ENCODE results near the gene URAD.
"Not testable (repeated sequence)": the region's sequence is repeated elsewhere in the genome, so short reads cannot be mapped to it uniquely, and the experiment has no call there.

The URAD gene

DNA sequence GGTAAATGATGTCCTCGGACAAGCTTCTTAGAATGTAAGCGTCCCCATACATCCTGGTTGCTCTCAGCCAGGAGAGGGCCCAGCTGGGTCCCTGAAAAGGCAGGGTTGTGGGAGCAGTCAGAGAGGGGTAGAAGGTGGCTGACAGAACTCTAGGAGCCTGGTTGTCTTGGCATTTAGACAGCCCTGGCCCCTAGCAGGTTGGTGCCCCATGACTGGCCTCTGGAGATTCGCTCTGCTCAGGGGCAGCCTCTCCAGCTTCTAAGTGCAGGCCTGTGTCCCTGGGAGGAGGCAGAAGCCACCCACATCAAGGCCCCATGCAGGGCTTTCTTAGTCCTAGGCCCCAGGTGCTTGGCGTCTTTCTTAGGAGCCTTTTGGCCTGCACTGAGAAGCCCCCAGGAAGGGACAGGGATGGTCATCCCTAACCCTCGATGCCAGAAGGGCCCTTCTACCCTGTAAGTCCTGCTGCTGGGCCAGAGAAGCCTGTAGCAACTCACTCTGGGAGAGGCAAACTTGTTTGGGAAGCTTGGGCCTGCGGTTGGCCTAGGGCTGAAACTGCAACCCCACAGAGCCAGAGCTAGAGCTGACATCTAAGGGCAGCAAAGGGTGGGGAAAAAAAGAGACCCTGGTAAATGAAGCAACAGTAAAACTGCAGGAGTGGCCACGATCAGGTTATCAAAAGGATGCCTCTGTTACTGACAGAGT is 16.6 kb downstream of the URAD start:
- no peak for DNase-seq (ENCODE audit: low read depth, low spot score)
- H3K27ac ChIP-seq, result no peak overlapping the region

- no peak for DNase-seq (ENCODE audit: low read depth, low spot score)
- no peak overlapping the region for H3K27ac ChIP-seq
These were observed 17.3 kb downstream of the URAD start for GRCh38 chr13:27971236-27971645.

DNA sequence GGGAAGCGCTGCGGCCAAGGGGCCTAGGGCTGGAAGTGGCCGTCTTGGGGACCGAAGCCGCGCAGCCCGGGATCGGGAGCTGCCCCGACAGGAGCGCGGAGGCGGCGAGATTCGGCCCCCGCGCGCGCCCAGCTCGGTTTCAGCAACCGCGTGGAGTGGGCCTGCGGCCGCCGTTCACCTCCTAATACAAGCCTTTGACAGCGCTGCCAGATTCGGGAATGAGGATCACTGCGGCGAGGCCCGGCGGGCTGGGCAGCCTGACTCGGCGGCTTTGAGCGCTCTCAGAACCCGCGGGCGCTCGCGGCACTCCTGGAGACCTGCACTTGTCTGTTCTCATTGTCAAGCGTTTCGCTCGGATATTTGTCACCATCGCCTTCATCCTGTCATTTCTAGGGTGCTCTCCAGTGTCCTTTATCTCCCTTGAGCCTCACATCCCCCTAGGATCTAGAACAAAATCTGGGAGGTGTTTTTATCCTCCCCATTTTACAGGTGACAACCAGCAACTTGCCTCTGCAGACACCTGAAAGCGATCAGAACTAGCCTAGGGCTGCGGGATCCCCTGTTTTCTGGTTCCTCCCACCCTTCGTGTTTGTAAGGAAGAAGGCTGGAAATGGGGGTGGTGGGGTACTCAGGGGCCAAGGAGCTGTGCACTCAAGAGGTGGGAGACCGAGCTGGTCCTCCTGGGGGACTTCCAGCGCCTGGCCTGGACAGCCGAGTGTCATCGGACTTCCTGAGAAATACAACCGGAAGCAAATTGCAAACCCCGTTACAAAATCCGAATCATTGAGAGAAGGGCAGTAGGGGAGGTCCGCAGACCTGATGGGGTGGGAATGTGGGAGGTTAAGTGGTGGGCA is 17.9 kb downstream of the URAD start:
- no peak for DNase-seq (ENCODE audit: low read depth, low spot score)
- H3K27ac ChIP-seq, result no peak overlapping the region

- H3K27ac ChIP-seq, result no peak overlapping the region
- DNase-seq (ENCODE audit: low read depth, low spot score), result no peak
These were observed 18.6 kb downstream of the URAD start for GRCh38 chr13:27969866-27970229.

DNA sequence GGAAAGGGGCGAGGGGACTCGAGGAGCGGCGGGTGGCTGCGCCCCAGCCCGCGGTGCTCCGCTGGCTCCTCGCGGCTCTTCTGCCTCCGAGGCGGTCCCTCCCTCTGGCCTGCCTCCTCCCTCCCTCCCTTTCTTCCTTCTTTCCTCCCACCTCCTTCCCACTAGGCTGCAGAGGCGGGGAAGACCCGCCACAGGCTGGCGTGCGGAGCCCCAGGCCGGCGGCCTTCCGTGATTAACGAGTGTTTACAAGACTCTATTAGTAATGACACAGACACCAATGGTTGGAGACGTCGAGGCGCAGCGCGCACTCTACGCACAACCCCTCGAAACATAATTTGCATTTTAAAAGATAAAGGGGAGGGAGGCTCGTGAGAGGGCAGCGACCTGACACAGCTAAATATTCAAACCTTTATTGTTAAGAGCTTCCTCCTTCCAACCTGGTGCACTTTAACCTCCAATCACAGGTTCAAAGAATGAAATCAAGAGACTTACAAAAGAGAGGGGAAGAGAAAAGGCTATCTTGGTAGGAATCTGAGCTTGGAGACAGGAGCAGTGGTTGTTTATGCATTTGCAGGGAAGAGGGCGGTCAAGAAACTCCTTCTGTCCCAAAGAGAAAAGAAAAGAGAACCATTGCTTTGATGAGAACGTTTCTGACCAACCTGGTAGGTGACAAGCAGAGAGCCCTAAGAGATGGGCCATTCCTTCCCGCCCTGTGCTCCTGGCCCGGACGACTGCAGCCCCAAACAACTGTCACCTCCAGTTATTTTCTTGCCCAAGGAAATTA is 19.2 kb downstream of the URAD start, which contains the start of gene CDX2:
TSS of gene CDX2 (minus strand) at position 234 of the 784 bp plus-strand sequence. CDS start 309 bp downstream, outside the sequence.
- DNase-seq (ENCODE audit: low read depth, low spot score), result no peak

DNA sequence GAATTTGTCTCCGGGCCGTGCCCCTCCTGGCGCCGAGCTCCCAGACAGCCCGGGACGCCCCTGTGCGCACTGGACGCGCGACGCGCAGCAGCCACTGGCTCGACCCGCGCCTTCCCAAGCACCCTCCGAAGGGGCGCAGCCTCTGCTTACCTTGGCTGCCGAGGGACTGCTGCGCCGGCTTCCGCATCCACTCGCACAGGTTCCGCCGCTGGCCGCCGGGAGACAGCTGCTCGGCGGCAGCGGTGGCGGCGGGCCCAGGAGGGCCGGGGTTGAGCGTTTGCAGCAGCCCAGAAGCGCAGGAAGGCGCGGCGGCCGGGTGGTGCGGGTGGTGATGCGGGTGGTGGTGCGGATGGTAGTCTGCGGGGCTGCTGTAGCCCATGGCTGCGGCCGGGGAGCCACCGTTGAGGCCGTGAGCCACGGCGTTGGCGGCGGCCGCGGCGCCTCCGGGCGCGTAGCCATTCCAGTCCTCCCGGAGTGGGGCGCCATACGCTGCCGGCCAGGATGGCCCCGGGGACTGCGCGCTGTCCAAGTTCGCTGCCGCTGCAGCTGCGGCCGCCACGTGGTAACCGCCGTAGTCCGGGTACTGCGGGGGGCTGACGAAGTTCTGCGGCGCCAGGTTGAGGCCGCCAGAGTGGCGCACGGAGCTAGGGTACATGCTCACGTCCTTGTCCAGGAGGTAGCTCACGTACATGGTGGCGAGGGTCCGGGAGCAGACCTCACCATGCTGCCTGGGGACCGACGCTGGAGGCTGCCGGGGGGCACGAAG is 20.0 kb downstream of the URAD start:
- no peak overlapping the region for H3K27ac ChIP-seq
- DNase-seq (ENCODE audit: low read depth, low spot score), result no peak

More for the DNA sequence above, 19.2 kb downstream of the URAD start, which contains the start of gene CDX2:
- no peak within 1 kb of the TSS for H3K27ac ChIP-seq

DNA sequence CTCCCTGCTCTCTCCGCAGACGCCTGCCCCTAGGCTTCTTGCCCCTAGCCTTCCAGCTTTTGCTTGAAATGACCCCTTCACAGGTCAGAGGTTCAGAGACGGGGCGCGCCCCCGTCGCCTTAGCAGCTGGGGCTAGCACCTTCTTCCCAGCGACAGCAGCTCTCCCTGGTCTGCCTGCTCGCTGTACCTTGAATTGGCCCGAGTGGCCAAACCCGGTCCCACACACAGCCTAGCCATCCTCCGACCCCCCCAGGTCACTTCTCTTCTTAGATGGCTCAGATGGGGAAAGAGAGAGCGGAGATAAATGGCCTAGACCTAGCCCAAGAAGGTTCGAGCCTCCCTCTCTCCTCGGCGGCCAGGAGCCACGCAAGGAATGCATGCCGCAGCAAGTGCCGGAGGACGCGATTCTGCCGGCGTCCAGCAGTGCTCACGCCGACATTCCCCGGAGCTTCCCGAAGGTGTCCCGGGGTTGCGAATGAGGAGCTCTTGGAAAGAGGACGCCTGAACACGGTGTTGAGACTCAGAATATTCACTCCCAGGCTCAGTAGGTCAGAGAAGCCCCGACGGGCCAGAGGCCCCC is 20.7 kb downstream of the URAD start:
- DNase-seq (ENCODE audit: low read depth, low spot score), result no peak
- H3K27ac ChIP-seq, result no peak overlapping the region

- no peak overlapping the region for H3K27ac ChIP-seq
- DNase-seq (ENCODE audit: low read depth, low spot score), result no peak
These were observed 21.2 kb downstream of the URAD start for GRCh38 chr13:27967203-27967735.

- H3K27ac ChIP-seq, result no peak overlapping the region
- no peak for DNase-seq (ENCODE audit: low read depth, low spot score)
These were observed 21.8 kb downstream of the URAD start for GRCh38 chr13:27966641-27967202.

GRCh38 chr13:27965740-27966640 is 22.5 kb downstream of the URAD start:
- H3K27ac ChIP-seq, result no peak overlapping the region
- no peak for DNase-seq (ENCODE audit: low read depth, low spot score)

DNA sequence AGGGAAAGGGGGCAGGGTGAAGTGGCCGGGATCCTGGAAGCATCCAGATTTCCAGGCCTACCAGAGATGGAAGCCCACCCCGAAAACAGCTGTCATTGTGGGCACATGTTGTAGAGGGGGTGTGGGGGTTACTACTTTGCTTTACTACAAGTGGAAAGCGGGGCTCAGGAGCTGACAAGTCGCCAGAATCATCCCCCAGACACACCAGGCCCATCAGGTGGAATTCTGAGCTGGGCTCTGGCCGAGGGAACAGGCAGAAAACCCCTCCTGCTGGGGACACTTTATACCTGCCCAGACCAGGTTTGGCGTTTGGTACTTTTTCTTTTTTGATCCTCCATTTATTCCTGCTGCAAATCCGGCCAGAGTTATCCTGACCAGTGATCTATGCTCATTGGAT is 23.2 kb downstream of the URAD start:
- DNase-seq (ENCODE audit: low read depth, low spot score), result no peak
- no peak overlapping the region for H3K27ac ChIP-seq

DNA sequence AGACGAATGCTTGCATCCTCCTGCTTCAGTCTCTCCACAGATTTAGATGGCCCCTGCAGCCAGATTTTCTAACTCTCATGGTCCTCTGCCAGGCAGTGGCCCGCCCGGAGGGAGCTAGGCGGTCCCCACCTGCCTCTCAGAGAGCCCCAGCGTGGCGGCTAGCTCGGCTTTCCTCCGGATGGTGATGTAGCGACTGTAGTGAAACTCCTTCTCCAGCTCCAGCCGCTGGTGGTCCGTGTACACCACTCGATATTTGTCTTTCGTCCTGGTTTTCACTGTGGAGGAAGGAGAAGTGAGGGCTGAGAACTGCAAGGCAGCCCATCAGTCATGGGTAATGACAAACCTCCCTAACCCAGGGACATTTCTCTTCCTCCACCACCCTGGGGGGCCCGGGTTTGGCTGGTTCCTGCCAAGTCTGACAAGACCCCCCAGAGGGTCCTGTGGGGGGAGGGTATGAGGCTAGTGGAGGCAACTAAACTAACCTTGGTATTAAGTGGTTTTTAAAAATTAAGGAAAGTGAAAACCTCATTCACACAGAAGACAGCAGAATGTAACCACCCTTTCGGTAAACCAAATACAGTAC is 23.7 kb downstream of the URAD start:
- H3K27ac ChIP-seq, result no peak overlapping the region
- DNase-seq (ENCODE audit: low read depth, low spot score), result no peak

GRCh38 chr13:27964206-27964605 is 24.3 kb downstream of the URAD start:
- not testable (repeated sequence) for H3K27ac ChIP-seq; DNase-seq (ENCODE audit: low read depth, low spot score)

GRCh38 chr13:27963491-27963890 is 25.0 kb downstream of the URAD start:
- H3K27ac ChIP-seq, result no peak overlapping the region
- no peak for DNase-seq (ENCODE audit: low read depth, low spot score)

GRCh38 chr13:27962982-27963381 is 25.5 kb downstream of the URAD start:
- no peak overlapping the region for H3K27ac ChIP-seq
- DNase-seq (ENCODE audit: low read depth, low spot score), result no peak

- no peak overlapping the region for H3K27ac ChIP-seq
- no peak for DNase-seq (ENCODE audit: low read depth, low spot score)
These were observed 26.2 kb downstream of the URAD start for GRCh38 chr13:27962128-27962841.
